Ramos (cell line): ENCODE results near the gene MIPOL1.
"Not testable (repeated sequence)": the region's sequence is repeated elsewhere in the genome, so short reads cannot be mapped to it uniquely, and the experiment has no call there.

Experiments used
- in situ Hi-C: fragments of 300-500 bp; cut with MboI; formaldehyde crosslinking; loops from one replicate; pipeline ENCODE4 v1.14.3; 2022; ENCODE audit warnings: low sequenced_read_pairs; ENCODE audit not compliant: unreplicated experiment

MIPOL1 gene

GRCh38 chr14:37197421-37198272 lies at the start of gene MIPOL1:
TSS of gene MIPOL1 (plus strand) at chr14:37197937. CDS start at chr14:37247889, 49,952 bp downstream.
- in situ Hi-C loops, result no loop called here

DNA sequence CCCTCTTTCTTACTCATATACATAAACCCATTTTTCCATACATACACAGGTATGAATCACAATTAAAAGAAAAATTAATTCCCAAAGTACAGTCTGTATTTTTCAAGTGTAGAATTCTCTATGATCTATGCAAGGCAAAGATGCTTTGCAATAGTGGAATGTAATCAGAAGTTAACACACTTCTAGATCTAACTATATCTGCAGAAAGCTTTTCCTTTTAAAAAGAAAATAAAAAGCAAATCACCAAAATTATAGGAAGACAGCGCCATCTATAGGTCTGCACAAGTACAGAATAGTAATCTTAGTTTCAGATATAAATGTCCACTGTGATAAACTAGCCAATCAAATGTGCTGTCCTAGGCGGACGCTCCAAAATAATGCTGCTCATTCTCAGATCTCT lies 47.3 kb upstream of the MIPOL1 start:
- in situ Hi-C loops, result no loop called here

GRCh38 chr14:37153005-37153404 lies 44.7 kb upstream of the MIPOL1 start:
- in situ Hi-C loops, result no loop called here

DNA sequence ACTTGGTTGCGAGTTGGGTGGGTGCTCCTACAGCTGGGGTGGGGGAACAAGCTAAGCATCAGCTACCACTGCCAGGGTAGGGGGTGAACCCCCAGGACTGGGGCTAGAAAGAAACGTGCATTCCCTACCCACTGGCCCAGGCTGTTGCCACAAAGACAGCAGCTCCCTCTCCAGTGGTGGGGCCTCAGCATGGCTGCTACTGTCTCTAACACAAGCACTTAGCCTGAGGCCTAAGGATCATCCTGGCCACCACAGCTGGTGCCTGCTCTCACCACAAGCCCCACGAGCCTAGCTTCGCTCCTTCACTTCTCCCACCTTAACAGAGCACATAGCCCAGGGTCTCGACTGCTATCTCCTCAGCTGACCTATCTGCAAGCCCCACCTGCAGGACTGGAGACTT lies 44.3 kb upstream of the MIPOL1 start:
- in situ Hi-C loops, result no loop called here

GRCh38 chr14:37157987-37158386 lies 39.8 kb upstream of the MIPOL1 start:
- in situ Hi-C loops, result no loop called here

GRCh38 chr14:37162307-37162706 lies 35.4 kb upstream of the MIPOL1 start:
- in situ Hi-C loops, result not testable (repeated sequence)

DNA sequence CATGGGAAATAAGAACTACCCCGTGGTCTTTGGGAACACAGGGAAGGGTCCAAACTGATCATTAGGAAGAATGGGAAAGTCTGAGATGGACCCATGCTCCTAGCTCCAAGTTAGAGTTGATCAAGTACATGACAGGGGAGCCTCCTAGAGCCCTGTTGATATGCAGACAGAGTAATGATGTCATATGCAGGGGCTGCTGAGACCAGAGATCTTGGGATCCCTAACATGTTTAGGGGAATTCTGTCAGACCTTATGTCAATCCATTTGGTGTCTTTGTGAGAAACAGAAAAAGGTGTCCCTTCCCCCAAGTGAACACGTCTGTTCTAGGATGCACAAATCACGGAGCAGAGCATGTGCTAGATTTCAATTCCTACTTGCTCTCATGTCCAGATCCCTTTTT lies 31.9 kb upstream of the MIPOL1 start:
- in situ Hi-C loops, result no loop called here

- in situ Hi-C loops, result no loop called here
These were observed 30.3 kb upstream of the MIPOL1 start for GRCh38 chr14:37167151-37168047.

DNA sequence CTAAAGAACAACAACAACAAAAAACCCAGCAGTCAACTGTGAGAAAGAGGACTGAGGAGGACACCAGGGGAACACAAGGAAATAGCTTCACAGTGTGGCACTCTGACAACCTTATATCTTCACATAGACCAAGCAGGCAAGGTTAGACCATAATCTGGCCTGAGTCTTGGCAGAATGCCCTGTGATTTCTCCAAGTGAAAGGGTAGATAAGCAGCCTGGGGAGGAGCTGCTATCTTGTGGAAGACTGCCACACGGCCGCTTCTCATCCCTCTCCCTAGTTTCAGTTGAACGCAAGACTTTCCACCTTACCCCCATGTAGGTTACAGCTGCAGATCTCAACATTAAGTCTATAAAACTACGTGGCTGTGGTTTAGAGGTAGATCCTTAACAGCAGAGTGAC lies 29.0 kb upstream of the MIPOL1 start:
- in situ Hi-C loops, result no loop called here

DNA sequence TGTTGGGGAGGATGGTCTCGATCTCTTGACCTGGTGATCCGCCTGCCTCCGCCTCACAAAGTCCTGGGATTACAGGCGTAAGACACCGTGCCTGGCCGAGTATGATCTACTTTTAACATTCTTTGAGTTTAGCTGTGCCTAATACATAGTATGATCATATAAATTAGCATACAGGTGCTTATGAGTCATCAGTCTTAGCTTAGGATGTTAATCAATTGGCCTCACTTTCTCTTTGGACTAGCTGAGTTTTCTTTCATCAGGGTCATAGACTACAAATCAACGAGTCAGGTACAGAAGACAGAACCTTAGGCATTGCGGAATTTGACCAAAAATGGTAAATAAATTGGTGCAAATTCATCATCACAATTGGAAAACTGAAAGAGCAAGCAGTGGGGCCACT lies 27.5 kb upstream of the MIPOL1 start:
- in situ Hi-C loops, result no loop called here

GRCh38 chr14:37170993-37171392 lies 26.7 kb upstream of the MIPOL1 start:
- in situ Hi-C loops, result no loop called here

GRCh38 chr14:37171678-37172023 lies 26.1 kb upstream of the MIPOL1 start:
- in situ Hi-C loops, result no loop called here

GRCh38 chr14:37172024-37172869 lies 25.5 kb upstream of the MIPOL1 start, which contains the start of gene SLC25A21:
TSS of gene SLC25A21 (minus strand) at chr14:37172606.
- in situ Hi-C loops, result no loop called here

DNA sequence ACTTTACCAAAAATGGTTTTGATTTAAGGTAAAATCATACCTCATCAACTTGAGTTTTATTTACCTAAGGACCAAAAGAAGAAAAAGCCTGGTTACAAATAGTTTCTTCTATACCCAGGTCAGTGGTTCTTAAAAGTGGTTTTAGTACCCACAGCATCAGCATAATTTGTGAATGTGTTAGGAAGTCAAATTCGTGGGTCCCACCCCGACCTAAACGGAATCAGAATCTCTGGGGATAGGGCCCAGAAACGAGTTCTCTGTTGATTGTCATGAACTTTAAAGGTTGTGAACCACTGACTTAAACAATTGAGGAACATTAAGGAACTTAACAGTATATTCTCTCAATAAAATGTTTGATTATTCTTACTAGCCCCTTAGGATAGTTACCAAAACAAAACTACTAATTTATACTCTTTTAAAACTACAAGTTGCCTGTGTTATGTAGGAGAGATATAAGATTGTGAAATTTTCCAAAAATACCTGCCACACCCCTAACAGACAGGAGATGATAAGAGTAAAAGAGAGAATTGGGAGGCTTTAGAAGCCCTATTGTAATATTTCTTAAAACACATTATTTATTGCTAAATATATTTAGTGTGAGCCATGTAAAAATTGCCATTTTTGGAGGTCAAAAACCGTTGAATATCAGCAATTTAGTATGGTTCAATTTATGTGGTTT lies 24.7 kb upstream of the MIPOL1 start:
- in situ Hi-C loops, result no loop called here

- in situ Hi-C loops, result no loop called here
These were observed 17.7 kb upstream of the MIPOL1 start for GRCh38 chr14:37179896-37180502.

- in situ Hi-C loops, result not testable (repeated sequence)
These were observed 16.9 kb upstream of the MIPOL1 start for GRCh38 chr14:37180886-37181285.

GRCh38 chr14:37181441-37181840 lies 16.3 kb upstream of the MIPOL1 start:
- in situ Hi-C loops, result no loop called here

- in situ Hi-C loops, result not testable (repeated sequence)
These were observed 13.2 kb upstream of the MIPOL1 start for GRCh38 chr14:37184520-37184919.

DNA sequence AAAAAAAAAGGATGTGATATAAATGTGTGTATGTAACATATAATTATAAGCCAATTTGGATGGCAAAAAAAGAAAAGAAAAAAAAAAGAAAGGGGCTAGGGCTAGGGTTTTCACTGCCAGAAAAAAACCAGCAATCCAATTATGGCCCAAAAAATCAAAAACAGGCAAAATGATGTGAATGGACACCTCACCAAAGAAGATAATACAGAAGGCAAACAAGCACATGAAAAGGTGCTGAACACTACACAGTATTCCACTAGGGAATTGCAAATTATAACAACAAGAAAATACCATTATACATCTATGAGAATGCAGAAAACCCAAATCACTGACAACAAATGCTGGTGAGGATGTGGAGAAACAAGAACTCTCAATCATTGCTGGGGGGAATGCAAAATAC lies 12.1 kb upstream of the MIPOL1 start:
- in situ Hi-C loops, result no loop called here
